HG03175 (cell line): ENCODE results near the gene MORN1.

ENCODE experiments used
- ATAC-seq: cut with Tn5 transposase; IDR thresholded peaks from one replicate; pipeline ENCODE4 v1.9.1; 2021; ENCODE audit warnings: mild to moderate bottlenecking, moderate library complexity; ENCODE audit not compliant: unreplicated experiment

Gene MORN1

DNA sequence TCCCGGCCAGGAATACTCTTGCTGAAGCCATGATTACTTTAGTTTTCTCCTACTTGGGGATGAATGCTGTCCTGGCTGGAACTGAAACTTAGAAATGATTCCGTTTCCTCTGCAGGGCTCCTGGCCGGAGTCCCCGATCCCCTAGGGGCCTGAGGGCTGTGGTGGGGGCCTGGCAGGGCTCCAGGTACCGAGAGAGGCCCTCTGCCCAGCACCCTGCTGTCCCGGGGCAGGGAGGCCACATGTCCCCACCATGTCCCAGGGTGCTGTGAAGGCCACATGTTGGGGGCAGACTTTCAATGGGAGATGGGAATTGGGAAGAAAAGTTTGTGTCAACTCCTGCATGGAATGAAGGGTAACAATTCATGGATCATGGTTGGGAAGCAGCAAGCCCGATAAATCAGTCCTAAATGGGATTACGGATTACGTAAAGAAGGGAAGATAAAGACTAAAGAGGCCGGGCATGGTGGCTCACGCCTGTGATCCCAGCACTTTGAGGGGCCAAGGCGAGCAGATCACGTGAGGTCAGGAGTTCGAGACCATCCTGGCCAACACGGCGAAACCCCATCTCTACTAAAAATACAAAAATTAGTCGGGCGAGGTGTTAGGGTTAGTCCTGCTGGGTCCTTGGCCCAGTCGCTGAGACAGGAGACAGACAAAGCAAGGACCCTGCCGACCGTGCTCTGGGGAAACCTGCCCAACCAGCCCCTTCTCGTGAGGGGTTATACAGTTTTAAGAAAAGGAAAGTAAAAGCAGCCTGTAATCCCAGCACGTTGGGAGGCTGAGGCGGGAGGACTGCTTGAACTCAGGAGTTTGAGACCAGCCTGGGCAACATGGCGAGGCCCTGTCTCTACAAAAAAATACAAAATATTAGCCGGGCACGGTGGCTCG lies 37.6 kb downstream of the MORN1 start:
- no peak for ATAC-seq

DNA sequence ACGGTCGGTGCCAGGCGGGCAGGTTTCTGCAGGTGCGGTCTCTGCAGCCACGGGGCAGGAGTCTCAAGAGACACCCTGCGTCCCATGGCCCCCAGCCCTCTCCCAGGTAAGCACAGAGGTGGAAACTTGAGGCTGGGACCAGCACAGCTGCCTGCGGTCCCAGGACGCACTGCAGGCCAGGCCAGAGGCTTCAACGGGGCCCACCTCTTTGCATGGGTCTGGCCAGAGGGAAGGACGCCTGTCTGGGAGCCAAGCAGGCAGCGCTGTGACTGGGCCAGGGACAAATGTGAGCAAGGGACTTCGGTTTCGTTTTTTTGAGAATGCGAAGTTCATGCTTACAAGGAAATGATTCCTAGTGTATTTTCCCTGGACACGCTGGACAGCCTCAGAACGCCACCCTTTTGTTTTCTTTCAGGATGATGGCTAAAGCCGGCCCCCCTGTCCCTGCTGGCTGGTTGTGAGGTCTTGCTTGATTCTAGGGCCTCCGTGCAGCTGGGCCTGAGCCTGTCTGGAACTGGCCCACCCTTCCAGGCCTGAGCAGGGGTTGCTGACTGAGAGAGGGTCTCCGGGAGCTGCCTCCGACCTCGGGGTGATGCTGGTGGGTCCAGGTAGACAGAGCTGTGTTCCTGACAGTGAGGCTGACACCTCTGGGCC lies 38.3 kb downstream of the MORN1 start:
- ATAC-seq = no peak

DNA sequence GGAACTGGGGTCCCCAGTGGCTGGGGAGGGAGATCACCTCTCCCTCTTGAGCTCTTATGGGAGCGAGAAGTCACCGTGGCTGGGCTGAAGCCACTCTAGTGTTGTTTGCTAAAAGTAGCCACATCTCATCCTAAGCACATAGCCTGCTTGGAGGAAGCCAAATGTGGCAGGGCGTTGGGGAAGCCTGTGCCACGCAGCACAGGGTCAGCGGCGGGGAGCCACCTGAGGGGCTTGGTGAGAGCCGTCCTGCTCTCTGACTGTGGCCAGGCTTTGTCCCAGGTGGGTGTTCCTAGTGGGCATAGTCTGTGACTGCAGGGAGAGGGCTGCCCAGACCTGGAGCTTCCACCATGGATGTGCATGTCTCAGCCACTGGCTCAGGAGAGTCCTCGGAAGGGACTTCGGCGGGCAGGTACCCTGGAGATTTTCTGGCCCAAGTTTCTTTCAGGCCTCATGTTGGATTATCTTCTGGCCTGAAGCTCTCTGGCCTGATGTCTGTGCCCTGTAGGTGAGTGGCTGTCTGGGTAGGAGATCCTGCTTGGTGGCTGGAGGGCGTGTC lies 38.9 kb downstream of the MORN1 start:
- no peak for ATAC-seq

DNA sequence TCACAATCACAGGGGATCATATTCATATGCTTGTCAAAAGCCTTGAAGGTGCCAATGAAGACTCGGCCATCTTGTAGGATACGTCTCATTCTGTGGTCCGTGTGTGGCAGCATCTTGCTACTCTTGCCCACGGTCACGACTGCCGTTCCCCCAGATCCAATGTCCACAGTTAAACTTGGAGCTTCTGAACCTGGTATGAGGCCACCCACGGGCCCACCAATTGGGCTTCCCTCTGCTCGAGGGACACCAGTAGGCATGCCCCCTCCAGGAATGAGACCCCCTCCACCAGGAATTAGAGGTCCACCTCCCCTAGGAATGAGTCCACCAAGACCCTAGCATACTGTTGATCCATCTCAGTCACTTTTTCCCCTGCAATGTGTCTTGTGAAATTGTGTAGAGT lies 39.6 kb downstream of the MORN1 start:
- no peak for ATAC-seq

DNA sequence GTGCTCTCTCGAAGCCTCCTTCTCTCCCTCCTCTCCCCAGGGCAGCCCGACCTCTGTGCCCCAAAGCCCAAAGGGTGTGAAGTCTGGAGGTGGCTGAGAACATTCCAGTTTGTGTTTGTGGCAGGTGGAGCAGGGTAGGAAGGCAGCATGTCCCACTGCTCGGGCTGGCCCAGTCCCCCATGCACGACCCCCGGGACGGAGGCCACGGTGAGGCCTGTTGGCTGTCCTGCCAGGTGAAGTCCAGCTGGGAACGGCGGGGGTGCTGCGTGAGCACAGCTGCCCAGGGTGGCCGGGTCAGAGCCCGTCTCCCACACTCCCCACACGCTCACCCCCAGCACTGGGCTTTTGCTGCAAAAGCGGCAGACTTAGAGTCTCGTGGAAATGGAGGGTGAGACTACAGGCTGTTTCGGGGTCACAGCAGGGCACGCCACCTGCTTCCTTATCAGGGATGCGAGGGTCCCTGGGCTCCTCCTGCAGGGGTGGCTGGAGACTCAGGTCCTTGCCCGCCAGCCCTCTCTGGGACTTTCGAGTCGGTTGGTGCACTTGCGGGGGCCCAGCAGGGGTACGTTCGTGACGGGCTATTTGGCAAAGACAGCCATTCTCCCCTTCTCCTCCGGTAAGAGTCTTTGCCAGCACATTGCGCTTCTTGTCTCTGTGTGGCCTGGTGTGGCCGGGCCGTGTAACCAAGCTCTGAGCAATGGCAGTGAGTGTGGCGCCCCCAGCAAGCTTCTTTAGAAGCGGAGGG lies 40.3 kb downstream of the MORN1 start:
- no peak for ATAC-seq

DNA sequence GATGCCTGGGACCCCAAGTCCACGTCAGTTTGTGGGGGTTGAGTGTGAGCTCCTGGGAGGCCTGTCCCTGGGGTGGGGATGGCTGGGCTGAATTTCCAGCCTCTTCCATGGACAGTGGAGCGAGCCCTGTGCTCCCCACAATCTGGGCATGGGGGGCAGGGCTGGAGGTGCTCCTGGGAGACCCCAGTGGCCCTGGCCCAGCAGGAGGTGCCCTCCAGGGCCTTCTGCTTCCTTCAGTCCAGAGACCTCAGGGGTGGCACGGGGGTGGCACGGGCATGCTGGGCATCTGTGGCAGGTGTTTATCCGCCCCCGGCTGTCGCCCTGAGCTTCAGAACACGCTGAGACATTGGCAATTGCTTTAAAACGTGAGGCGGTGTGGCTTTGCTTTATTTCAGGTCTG lies 40.9 kb downstream of the MORN1 start:
- no peak for ATAC-seq

DNA sequence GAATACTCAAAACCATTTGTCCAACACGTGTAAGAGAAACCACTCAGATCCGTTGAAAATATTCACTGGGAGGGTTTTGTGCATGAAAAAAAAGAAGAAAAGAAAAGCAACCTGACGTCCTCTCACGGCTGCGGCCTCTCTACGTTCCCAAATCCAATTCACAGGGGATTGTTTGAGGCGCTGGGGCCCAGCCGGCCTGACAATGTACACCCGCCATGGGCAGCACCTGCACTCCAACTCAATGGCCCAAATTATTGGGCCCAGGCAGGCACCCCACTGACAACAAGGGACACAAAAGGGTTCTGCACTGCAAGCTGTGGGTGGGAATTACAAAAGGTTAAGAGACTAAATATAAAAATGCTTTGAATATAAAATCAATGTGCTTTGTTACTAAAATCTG lies 41.5 kb downstream of the MORN1 start:
- ATAC-seq = no peak

DNA sequence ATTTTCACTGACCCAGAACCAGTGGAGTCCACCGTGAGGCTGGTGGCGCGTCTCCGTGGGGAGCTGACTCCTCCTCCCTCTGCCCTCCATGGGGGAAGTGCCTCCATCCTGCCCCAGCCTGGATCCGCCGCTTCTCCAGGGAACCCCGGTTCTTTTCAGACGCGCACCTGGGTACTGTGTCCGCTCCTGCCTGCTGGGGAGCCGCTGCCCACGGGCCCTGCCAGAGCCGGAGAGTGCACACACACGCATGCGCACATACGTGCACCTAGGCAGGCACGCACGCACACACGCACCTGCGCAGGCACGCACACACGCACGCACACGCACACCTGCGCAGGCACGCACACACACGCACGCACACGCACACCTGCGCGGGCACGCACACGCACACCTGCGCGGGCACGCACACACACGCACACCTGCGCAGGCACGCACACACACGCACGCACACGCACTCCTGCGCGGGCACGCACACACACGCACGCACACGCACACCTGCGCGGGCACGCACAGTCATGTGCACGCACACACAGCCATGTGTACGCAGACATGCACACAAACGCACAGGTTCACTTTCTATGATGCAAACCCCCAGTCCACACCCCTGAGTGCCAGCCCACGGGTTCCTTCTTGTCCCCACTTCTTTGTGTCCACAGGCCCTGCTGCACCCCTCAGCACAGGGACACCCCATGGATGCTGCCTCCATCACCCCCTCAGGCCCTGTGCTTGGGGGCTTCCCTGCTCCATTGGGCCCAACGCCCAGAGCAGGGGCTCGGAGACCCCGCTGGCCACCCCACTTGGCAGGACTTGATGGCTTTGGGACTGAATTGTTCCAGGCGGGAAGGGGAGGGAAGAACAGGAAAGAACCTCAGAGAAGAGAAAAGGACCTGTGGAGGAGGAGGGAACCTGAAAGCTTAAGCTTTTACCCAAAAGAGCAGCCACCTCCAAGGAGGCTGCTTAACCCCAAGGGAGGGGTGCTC lies 42.7 kb downstream of the MORN1 start:
- no peak for ATAC-seq

DNA sequence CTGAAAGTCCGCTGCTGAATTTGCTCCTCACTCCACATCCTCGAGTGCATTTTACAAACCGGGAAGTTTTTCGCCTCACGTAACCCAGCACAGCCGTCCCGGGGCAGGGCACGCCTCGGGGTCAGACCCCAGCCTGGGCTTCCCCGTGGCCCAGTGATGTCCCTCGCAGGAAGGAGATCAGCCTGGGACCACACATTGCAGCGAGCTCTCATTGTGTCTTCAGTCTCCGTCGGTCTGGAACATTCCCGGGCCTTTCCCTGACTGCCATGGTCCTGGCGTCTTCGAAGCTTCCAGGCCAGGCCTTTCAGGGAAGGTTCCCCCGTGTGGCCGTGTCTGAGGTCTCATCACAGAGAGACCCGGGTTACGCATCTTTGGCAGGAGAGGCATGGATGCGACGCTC lies 43.5 kb downstream of the MORN1 start:
- no peak for ATAC-seq

DNA sequence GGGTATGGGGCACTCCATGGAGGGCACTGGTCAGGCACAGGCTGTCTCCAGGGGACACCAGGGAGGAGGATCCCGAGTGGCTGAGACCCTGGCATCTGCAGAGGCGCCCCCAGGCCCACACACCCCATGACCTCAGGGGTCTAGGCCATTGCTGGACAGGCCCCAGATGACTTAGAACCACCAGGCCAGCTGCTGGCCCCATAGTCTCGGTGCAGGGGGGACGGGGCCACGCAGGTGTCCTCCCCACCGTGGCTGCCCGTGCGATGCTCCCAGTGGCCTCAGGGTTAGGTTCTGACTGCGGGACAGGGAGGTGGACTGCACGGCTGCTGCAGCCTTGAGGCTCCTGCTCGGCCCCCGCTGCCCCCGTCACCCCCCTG lies 44.0 kb downstream of the MORN1 start:
- no peak for ATAC-seq

DNA sequence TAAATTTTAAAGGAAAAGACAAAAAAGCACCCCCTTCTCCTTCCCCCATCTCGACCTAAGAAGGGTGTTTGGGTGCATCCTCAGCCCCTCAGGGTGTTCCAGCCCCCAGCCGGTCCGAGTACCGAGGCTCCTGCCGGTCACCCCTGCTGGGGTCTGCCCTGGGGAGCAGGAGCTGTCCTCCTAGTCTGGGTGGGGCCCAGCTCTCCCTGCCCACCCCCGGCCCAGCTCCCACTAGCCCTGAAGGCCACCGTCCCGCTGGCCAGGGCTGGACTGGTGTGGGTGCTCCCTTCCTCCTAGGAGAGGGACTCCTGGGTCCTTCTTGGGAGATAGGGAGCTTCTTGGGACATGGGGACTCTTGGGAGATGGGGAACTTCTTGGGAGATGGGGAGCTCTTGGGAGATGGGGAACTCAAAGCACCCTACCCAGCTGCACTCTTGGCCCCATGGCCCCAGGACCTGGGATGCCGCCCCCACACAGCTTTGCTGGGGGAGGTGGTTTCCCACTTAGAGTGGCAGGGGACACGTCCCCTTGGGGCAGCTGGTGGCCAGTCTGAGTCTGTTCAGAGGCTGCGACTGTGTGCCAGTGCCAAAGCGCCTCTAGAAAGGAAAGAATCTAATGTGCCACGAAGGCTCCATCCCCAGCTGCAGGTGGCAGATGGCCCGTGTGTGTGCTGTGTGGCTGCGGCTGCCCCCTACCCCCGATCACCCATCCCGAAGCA lies 44.5 kb downstream of the MORN1 start:
- no peak for ATAC-seq

DNA sequence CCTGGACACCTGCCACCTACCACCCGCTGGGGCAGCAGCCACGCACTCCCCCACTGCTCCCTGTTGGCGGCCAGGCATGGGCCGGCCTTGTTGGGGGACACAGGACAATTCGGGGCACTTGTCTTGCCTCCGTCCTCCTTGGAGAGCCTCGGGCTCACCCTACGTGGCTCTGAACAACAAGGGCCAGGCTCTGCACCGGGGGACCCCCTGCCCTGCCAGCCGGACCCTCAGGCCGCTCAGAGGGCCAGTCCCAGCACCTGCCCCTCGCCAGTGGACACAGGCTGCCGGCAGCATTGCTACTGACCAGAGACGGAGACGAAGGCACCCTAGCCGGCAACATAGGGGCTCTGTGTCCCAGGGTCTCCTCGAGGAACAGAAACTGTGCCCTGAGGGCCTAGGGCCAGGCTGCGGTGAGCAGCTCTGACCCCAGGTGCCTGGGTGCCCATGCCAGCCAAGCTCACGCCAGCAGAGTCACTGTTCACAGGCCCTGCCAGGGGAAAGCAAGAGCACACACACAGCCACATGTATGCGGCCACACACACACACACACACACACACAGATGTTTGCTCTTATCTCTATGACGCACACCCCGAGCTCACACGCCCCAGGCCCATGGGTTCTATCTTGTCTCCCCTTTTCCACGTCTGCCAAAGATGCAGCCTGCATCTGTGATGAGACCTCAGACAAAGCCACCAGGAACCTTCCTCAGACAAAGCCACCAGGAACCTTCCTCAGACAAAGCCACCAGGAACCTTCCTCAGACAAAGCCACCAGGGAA lies 45.9 kb downstream of the MORN1 start:
- ATAC-seq = no peak

DNA sequence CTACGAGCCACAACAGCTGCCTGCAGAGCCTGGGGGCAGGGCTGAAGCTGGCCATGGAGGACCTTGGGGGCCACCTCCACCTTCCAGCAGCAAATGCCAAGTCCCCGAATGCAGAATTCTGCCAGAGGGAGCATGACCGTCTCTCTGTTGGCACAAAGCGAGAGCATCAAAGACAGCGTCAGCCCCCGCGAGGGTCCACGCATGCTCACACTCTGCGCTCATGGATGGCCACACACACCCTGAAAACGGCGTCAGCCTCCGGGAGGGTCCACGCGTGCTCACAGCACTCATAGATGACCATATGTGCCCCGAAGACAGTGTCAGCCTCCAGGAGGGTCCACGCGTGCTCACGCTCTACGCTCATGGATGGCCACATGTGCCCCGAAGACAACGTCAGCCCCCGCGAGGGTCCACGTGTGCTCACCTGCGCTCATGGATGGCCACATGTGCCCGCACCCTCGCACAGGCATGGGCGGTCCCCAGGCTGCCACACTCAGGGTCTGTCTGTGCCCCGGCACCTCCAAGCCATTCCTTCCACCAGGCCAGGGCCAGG lies 46.5 kb downstream of the MORN1 start:
- no peak for ATAC-seq

DNA sequence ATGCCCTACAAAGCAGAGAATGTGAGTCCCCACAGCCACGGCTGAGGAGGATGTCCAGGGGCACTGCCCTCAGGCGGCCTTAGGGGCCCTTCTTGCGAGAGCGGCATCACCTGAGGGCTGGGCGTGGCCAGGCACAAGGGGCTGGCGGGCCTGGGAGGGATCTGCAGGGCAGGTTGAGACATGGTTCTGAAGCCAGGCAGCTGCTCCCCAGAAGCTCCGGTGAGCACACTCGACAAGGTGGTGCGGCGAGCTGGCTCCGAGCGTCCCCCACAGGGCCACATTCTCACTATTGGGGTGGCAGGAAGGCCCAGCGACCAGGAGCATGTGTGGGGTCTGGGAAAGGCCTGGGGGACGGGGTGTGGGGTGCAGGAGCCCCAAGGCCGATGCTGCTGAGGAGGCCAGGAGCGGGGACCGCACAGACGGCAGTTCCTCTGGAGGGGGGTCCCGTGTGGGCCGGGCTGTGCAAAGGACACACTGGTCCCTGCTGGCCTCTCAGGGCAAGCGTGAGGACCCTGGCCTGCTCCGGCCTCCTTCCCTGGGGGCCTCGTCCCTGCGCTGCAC lies 47.2 kb downstream of the MORN1 start:
- ATAC-seq = no peak

DNA sequence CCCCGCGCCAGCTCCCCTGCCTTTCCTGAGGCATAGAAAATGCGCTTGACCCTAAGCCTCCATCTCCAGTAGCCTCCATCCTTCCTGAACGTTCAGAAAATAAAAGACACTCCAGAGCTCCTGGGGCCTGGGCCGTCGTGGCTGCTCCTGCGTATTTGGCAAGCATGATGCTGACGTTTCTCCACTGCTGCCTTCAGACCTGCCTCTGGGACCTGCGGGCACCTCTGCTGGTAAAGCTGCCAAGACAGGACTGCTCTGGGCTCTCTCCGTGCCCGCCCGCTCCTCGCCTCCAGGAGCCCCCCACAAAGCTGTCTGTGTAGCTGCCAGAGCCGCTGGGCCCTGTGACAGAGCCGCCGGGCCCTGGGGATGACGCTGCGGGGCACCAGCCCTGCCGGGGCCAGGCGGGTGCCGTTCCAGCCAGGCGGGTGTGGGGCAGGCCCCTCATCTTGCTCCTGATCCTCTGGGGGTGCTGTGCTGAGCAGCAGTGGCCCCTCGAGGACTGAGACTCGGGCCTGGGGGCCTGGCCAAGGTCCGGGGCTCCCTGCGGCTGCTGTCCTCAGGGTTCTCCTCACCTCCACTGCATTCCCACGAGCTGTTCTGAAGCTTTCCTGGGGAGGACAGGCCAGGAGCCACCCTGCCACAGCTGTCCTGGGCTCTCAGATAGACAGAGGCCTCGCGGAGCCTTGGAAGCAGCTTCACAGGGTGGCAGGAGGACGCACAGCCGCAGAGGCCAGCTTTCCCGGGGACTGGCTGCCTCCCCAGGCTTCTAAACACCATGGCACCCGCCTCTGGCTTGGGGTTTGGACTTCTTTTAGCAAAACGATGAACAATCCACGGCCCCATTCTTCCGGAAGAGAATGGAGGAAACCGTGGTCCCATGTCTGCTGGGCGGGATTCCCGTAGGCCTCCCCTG lies 48.1 kb downstream of the MORN1 start:
- ATAC-seq = no peak

DNA sequence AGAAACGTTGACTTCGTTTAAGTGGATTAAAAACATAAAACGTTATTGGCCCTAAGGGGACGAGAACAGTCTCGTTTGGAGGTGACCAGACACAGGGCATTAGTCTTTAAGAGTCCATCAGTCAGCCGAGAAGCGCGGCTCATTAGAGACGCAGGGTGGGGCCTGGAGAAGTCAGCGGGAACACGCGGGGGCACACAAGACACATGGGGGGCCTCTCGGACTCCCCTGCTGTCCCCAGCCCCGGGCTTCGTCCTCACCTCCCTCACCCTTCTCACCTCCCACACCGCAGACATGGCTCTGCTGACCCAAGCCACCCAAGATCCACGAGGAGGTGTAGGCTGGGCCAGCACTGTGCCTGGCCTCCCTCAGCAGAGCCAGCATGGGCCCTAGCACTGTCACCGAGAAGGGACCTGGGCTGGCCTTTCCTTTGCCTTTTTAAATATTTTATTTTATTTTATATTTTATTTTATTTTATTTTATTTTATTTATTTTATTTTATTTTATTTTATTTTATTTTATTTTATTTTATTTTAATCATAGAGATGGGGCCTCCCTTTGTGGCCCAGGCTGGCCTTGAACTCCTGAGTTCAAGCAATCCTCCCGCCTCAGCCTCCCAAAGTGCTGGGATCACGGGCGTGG lies 48.9 kb downstream of the MORN1 start:
- ATAC-seq = no peak
